Heart right ventricle (tissue), 16 donors: ENCODE results near the gene CDHR3. TPM values are rescaled to one million over a fixed set of nuclear protein-coding genes. Genes with fewer than 3 reads are reported as not detected.

Source experiments
- ATAC-seq, 8 donors: fragments of 200-7000 bp; cut with Tn5 transposase; one replicate each; pipeline ENCODE4 v1.9.1; 2020; ENCODE audit warnings: mild to moderate bottlenecking in 8 of 8, moderate library complexity in 8 of 8, moderate number of reproducible peaks in 1 of 8
- DNase-seq, 2 donors: peaks; one replicate each; pipeline ENCODE4 v3.0.0-alpha.2; 2020
- H3K27ac ChIP-seq, 10 donors: fragments of 200-600 bp; sonication (generic) in 2 of 10; one replicate each; pipeline versions ENCODE4 v1.5.0 to v1.8.0; 2020 to 2022; ENCODE audit warnings: mild to moderate bottlenecking in 3 of 10
- H3K27me3 ChIP-seq, 7 donors: fragments of 200-600 bp; one replicate each; pipeline ENCODE4 v1.8.0; 2021 to 2022; ENCODE audit warnings: mild to moderate bottlenecking in 2 of 7
- H3K36me3 ChIP-seq, 9 donors: fragments of 200-600 bp; sonication (generic) in 1 of 9; one replicate each; pipeline versions ENCODE4 v1.5.0 to v1.8.0; 2020 to 2022; ENCODE audit warnings: mild to moderate bottlenecking in 2 of 9
- H3K4me1 ChIP-seq, 9 donors: fragments of 200-600 bp; sonication (generic) in 1 of 9; one replicate each; pipeline versions ENCODE4 v1.5.0 to v1.8.0; 2020 to 2022; ENCODE audit warnings: mild to moderate bottlenecking in 4 of 9
- H3K4me3 ChIP-seq, 10 donors: fragments of 200-600 bp; sonication (generic) in 2 of 10; one replicate each; pipeline versions ENCODE4 v1.5.0 to v1.8.0; 2020 to 2022; ENCODE audit warnings: mild to moderate bottlenecking in 7 of 10, moderate library complexity in 2 of 10
- H3K9me3 ChIP-seq, 11 donors: fragments of 200-600 bp in 10 of 11; sonication (generic) in 2 of 11; one replicate each; pipeline versions ENCODE4 v1.5.0 to v1.8.0; 2013 to 2022; ENCODE audit warnings: mild to moderate bottlenecking in 2 of 11, control low read depth in 1 of 11, moderate library complexity in 1 of 11
- WGBS, 2 donors: extraction: QIAGEN DNeasy Blood & Tissue Kit; methylation state at CpG; one replicate each; pipeline ENCODE4 v1.1.7; 2013; ENCODE audit warnings: inconsistent platforms in 1 of 2; 5-methylcytosine and 5-hydroxymethylcytosine counted together
- intact Hi-C, 10 donors: fragments of 100-400 bp; cut with DNase I; formaldehyde crosslinking; loops; one replicate each; pipeline versions ENCODE4 v1.11.1 to v1.14.2; 2022
- polyA plus RNA-seq, 2 donors: library from polyadenylated mRNA; stranded (reverse); fragments of 200-250 nt; gene quantifications; one replicate each; pipeline ENCODE4 v1.2.3, GENCODE V29; 2013
- total RNA-seq, 10 donors: library from RNA; stranded (reverse); fragmentation: NEBNext Ultra II Directional in 3 of 10; extraction: Animal tissue kit (Norgen Biotek cat#: 25700) in 3 of 10; gene quantifications; one replicate each; pipeline versions ENCODE4 v1.2.1 to v1.2.4, GENCODE V29; 2021 to 2023
- TF ChIP-seq, protein P1 (sequence below), 9 donors: fragments of 200-600 bp; sonication (generic) in 2 of 9; IDR thresholded peaks; one replicate each; pipeline versions ENCODE4 v1.5.0 to v1.8.0; 2021 to 2022; ENCODE audit warnings: antibody characterized with exemption in 9 of 9, mild to moderate bottlenecking in 5 of 9, moderate library complexity in 1 of 9
- donor health status: Arrhythmogenic right ventricular cardiomyopathy.
- donor health status: ischemic (EF 13 %, LVEDD 7.1; RV severe dilation, severe dysfunction).
- donor health status: healthy with polysubstance abuse.
- donor health status: DM: no; HTN: yes; CAD: no.
- donor health status: DM: no; HTN: no; CAD: no.
- donor health status: ischemic (EF 25% LVEDD 6.9; RV normal size, moderate dysfunction).
- donor health status: ischemic (EF 25% LVEDD 5.7; RV mildly dilated, moderate dysfunction).
- donor health status: healthy.
- donor health status: DM: yes; HTN: yes; CAD: no.
- donor health status: Ischemic cardiomyopathy.
- donor health status: ischemic (EF 35%, LVEDD 5.7; RV mildly dilated, moderate dysfunction).
- donor health status: nonischemic (EF 11% LVEDD 7.7; RV severe dilation, severe dysfunction).
- donor health status: DM: yes; HTN: yes; CAD: no.
- donor health status: PGD.
- donor health status: ischemic (EF 29% LVEDD 5.4; RV normal size, mild dysfunction).
- donor health status: nonischemic (EF 23%, LVEDD 6.1; RV moderate dilation, normal function).

The CDHR3 gene
- total and polyA plus RNA-seq, 12 donors = 0.59 to 14.2 (median 1.9) TPM

DNA sequence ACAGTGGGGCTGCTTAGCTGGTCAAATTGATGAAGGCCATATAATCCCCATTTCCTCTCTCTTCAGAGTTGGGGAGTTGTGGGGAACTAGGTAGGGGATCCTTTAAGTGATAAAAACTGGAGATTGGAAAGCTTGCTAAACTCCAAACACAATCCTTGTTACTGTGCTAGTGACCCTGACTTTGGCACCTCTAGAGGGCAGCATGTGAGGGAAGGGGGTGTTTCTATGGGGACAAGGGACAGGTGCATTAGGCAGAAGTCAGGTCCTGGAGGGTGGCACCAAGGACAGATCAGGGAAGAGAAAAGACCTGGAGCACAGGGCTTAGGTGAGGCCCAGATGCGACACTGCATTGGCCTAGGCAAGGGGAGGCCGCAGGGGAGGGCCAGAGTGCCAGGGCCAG, 66.9 kb downstream of the CDHR3 start:
- intact Hi-C loops = no loop called here
- Histone ChIP-seq H3K27me3 (peaks cover 0 to 20% (median 0%) of the 10 kb centered on the region in 7 donors), H3K9me3 (peaks cover 0 to 9% (median 0%) of the 10 kb centered on the region in 11 donors), H3K27ac (no peak overlapping the region), H3K36me3 (no peaks in the 10 kb centered on the region), H3K4me1 (peaks cover 0 to 15% (median 12%) of the 10 kb centered on the region in 9 donors), H3K4me3 (no peak overlapping the region)
- ATAC-seq (no peak), DNase-seq (no peak)
- TF ChIP-seq, protein P1, sequence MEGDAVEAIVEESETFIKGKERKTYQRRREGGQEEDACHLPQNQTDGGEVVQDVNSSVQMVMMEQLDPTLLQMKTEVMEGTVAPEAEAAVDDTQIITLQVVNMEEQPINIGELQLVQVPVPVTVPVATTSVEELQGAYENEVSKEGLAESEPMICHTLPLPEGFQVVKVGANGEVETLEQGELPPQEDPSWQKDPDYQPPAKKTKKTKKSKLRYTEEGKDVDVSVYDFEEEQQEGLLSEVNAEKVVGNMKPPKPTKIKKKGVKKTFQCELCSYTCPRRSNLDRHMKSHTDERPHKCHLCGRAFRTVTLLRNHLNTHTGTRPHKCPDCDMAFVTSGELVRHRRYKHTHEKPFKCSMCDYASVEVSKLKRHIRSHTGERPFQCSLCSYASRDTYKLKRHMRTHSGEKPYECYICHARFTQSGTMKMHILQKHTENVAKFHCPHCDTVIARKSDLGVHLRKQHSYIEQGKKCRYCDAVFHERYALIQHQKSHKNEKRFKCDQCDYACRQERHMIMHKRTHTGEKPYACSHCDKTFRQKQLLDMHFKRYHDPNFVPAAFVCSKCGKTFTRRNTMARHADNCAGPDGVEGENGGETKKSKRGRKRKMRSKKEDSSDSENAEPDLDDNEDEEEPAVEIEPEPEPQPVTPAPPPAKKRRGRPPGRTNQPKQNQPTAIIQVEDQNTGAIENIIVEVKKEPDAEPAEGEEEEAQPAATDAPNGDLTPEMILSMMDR (IDR thresholded peaks at IDR 0.05) = no peak
- WGBS, 2 donors = 98 to 100% methylated on average over 2 of the region's 2 CpGs

DNA sequence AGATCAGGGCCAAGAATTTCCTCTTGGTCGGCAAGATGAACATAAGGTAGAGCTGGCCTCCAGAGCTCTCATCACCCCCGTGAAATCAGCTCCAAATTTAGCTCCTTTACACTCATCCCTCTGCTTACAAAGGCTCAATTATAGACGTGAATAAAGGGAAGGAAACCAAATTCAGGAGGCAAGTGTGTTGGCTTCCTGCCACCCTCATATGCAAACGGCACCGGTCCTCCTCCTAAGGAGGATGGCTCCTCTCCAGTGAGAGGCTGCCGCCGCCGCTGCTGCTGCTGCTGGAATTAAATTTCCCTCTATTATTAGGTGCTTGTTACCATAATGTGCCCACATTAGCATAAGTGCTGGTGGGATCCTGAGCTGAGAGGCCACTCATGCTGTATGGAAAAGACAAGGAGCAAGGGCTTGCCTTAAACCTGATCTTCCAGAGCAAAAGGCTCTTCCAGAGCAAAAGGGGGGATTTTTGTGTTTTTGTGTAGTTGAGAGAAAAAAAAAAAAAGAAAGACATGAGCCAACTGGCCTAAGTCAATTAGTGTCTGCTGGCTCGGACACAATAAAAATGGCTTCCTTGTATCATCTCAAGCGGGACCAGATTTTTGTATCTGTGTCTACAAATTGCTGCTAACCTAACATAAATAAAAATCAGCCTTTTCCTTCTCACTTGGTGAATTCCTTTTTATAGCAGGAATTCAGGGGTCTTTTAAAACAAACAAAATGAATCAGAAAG, 68.4 kb downstream of the CDHR3 start:
- no peaks in the 10 kb centered on the region for H3K36me3 ChIP-seq
- peaks cover 0 to 9% (median 0%) of the 10 kb centered on the region in 11 donors for H3K9me3 ChIP-seq
- ATAC-seq (peak in 2 of 8 donors; percentile 35 to 38), DNase-seq (no peak)
- no peak overlapping the region for H3K4me3 ChIP-seq
- H3K27ac ChIP-seq = no peak overlapping the region
- TF ChIP-seq, protein P1 (IDR thresholded peaks at IDR 0.05) = no peak
- H3K27me3 ChIP-seq = peaks cover 0 to 20% (median 0%) of the 10 kb centered on the region in 7 donors
- H3K4me1 ChIP-seq = peaks cover 0 to 15% (median 12%) of the 10 kb centered on the region in 9 donors
- intact Hi-C loops = no loop called here
- 16 to 19% methylated on average over 10 of the region's 10 CpGs for WGBS, 2 donors

DNA sequence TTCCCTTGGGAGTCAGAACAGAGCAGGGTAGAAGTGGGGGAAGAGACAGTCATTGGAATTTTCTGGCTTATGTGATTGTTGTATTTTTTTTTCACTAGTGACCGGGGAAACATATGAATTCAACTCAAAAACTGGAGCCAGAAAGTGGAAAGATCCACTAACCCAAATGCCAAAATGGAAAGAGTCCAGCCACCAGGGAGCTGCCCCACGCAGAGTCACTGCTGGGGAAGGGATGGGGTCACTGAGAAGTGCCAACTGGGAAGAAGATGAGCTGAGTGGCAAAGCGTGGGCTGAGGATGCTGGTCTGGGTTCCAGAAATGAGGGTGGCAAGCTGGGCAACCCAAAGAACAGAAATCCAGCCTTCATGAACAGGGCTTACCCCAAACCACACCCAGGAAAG, 69.2 kb downstream of the CDHR3 start:
- Histone ChIP-seq H3K36me3 (no peaks in the 10 kb centered on the region), H3K4me1 (peaks cover 0 to 15% (median 12%) of the 10 kb centered on the region in 9 donors), H3K27me3 (peaks cover 0 to 20% (median 0%) of the 10 kb centered on the region in 7 donors), H3K4me3 (no peak overlapping the region), H3K27ac (no peak overlapping the region), H3K9me3 (peaks cover 0 to 9% (median 0%) of the 10 kb centered on the region in 11 donors)
- DNase-seq (no peak), ATAC-seq (no peak)
- WGBS, 2 donors = 92 to 97% methylated on average over 3 of the region's 3 CpGs
- intact Hi-C loops = no loop called here
- TF ChIP-seq, protein P1 (IDR thresholded peaks at IDR 0.05) = no peak

DNA sequence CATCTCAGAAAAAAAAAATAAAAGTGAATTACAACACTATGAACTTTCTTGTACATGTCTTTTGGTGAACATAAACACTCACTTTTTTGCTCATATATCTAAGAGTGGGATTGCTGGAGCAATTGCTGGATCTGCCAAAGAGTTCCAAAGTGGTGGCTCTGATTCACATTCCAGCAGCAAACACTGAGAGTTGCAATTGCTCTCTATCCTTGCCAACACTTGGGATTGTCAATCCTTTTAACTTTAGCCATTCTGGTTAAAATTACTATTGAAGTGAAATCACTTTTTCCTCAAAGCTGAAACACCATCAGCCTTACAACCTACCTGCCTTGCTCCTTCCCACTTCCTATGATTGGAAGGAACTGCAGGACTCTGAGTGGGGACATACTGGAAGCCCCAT, 70.7 kb downstream of the CDHR3 start:
- H3K9me3 ChIP-seq = peaks cover 0 to 9% (median 0%) of the 10 kb centered on the region in 11 donors
- H3K27me3 ChIP-seq = peaks cover 0 to 20% (median 0%) of the 10 kb centered on the region in 7 donors
- H3K4me1 ChIP-seq = peaks cover 0 to 15% (median 12%) of the 10 kb centered on the region in 9 donors
- TF ChIP-seq, protein P1 (IDR thresholded peaks at IDR 0.05) = no peak
- no peaks in the 10 kb centered on the region for H3K36me3 ChIP-seq
- ATAC-seq = no peak
- no peak overlapping the region for H3K4me3 ChIP-seq
- intact Hi-C loops = no loop called here
- H3K27ac ChIP-seq = no peak overlapping the region
- DNase-seq = no peak
